22Rv1 (cell line): Measurements from ENCODE around the gene DYRK4.

Experiments
- CTCF ChIP-seq: fragments of 450-650 bp; IDR thresholded peaks from 2 replicates; pipeline ENCODE4 v1.5.1; 2017; ENCODE audit warnings: mild to moderate bottlenecking
- ZFX ChIP-seq: fragments of 450-650 bp; IDR thresholded peaks from 2 replicates; pipeline ENCODE4 v1.6.1; 2017; ENCODE audit warnings: antibody characterized with exemption, borderline replicate concordance

GRCh38 chr12:4621511-4621910 is 59.5 kb downstream of the DYRK4 start:
- TF ChIP-seq ZFX (no peak), CTCF (no peak)
